Dendritic cell treated with granulocyte-macrophage colony-stimulating factor and Interleukin-4, amounts not matched to agents 40 ng/mL and 50 ng/mL, for 4 days (primary cell): ENCODE data around the gene SMC4.
"Not testable (repeated sequence)": the region's sequence is repeated elsewhere in the genome, so short reads cannot be mapped to it uniquely, and the experiment has no call there.

Source experiments
- H3K27ac Mint-ChIP-seq: one replicate; pipeline ENCODE4 v1.8.0; 2022; ENCODE audit warnings: mild to moderate bottlenecking, mixed read lengths
- H3K27me3 Mint-ChIP-seq: one replicate; pipeline ENCODE4 v1.8.0; 2022; ENCODE audit warnings: mild to moderate bottlenecking, mixed read lengths
- H3K36me3 Mint-ChIP-seq: one replicate; pipeline ENCODE4 v1.8.0; 2022; ENCODE audit warnings: low read depth, mixed read lengths
- H3K4me1 Mint-ChIP-seq: one replicate; pipeline ENCODE4 v1.8.0; 2022; ENCODE audit warnings: low read depth, mixed read lengths
- H3K4me3 Mint-ChIP-seq: one replicate; pipeline ENCODE4 v1.8.0; 2022; ENCODE audit warnings: mild to moderate bottlenecking, moderate library complexity, mixed read lengths
- H3K9me3 Mint-ChIP-seq: one replicate; pipeline ENCODE4 v1.8.0; 2022; ENCODE audit warnings: mixed read lengths
- intact Hi-C: fragments of 100-400 bp; cut with micrococcal nuclease; formaldehyde crosslinking; loops from one replicate; pipeline ENCODE4 v1.15.0; 2022

The SMC4 gene

GRCh38 chr3:160399125-160400029, at the start of gene SMC4, which contains the start of gene IFT80:
Gene SMC4 (plus strand): TSS chr3:160399650. CDS start chr3:160400827, 1,177 bp downstream.
Gene IFT80 (minus strand): TSS chr3:160399225. CDS start chr3:160384600, 14,625 bp downstream.
- no peaks in the 10 kb centered on the region for H3K27me3 Mint-ChIP-seq
- H3K27ac Mint-ChIP-seq = peak within 1 kb of the TSS; percentile 96
- H3K36me3 Mint-ChIP-seq = peaks cover 23% of the 10 kb centered on the region
- no peaks in the 10 kb centered on the region for H3K9me3 Mint-ChIP-seq
- intact Hi-C loops = loop anchor here (5.0 to 10.0 kb wide), 3 partner anchors 48 to 823 kb away; partner anchors contain the start of genes KPNA4, NMD3 and TRIM59
- peak within 1 kb of the TSS; percentile 81 for H3K4me3 Mint-ChIP-seq
- H3K4me1 Mint-ChIP-seq = peaks cover 35% of the 10 kb centered on the region

DNA sequence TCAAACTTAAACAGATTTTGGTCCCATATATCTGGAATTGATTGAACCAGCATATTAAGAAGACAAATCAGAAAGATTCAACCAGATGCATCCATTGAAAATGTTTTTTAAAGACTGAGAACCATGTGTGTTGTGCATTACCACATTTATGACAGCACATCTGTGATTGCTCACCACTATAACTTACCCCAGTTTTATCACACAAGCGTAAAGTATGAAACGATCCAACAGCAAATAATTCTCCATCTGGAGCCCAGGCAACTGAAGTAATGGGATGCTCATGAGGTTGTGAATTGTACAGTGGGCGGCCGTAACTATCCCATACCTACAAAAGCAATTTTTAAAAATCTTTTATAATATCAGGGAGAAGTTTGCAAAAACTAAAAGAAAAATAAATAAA, 43.6 kb upstream of the SMC4 start:
- intact Hi-C loops = no loop called here

GRCh38 chr3:160362896-160363295, 36.6 kb upstream of the SMC4 start:
- H3K27me3 Mint-ChIP-seq, H3K9me3 Mint-ChIP-seq, intact Hi-C loops, H3K4me1 Mint-ChIP-seq, H3K36me3 Mint-ChIP-seq, H3K4me3 Mint-ChIP-seq, H3K27ac Mint-ChIP-seq: not testable (repeated sequence)

More for the DNA sequence above, 43.6 kb upstream of the SMC4 start:
- no peaks in the 10 kb centered on the region for H3K4me1 Mint-ChIP-seq
- H3K9me3 Mint-ChIP-seq = no peaks in the 10 kb centered on the region
- H3K27ac Mint-ChIP-seq = no peak overlapping the region
- H3K4me3 Mint-ChIP-seq = no peak overlapping the region
- no peaks in the 10 kb centered on the region for H3K27me3 Mint-ChIP-seq
- H3K36me3 Mint-ChIP-seq = no peaks in the 10 kb centered on the region

DNA sequence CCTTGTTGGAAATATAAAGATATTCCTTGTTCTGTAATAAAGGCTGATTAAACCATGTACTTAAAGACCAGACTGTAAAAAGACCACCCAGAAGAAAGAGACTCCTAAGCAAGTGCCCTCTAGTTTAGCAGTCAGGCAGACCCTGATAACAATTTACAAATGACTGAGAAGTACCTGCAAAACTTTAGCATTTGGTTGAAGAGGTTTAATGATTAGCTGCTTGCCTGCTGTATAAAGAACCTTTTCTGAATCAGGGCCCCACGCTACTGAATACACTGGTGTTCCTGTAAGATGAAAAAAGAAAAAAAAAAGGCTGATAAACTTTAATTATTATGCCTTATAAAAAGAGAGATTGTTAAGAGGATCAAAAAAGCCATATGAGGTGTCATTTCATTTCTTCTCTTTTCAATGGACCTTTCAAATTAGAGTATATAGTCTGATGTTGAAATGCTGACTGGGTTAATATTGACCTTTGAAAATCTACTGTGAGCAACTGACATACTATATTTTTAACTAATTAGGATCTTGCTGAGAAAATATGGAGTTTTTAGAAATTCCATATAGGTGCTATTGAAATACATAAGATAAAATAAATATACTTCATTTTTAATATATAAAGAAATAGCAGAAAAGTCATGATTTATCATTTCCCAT, 33.5 kb upstream of the SMC4 start:
- H3K36me3 Mint-ChIP-seq = no peaks in the 10 kb centered on the region
- H3K4me1 Mint-ChIP-seq = peaks cover 5% of the 10 kb centered on the region
- H3K27ac Mint-ChIP-seq = no peak overlapping the region
- intact Hi-C loops = no loop called here
- no peak overlapping the region for H3K4me3 Mint-ChIP-seq
- no peaks in the 10 kb centered on the region for H3K9me3 Mint-ChIP-seq
- H3K27me3 Mint-ChIP-seq = no peaks in the 10 kb centered on the region

DNA sequence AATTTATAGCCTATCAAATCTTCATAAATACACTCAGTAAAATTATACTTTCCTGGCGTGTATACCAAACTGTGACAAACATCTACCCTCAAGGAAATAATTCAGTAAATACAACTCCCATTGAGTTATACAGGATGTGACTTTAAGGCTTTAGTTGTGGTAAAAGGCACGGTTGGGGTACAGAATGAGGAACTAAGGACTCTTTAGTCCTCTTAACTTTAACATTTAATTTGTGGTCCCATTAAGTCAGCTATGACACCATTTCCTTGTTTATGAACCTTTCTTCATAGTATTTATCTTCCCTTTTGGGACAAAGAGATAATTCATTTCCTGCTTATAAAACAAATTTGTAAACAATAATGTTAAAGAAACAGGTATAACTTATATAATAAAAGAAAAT, 30.6 kb upstream of the SMC4 start:
- Mint-ChIP-seq H3K4me3 (no peak overlapping the region), H3K9me3 (no peaks in the 10 kb centered on the region), H3K4me1 (no peaks in the 10 kb centered on the region), H3K27ac (no peak overlapping the region), H3K36me3 (peaks cover under 1% of the 10 kb centered on the region), H3K27me3 (no peaks in the 10 kb centered on the region)
- intact Hi-C loops = no loop called here

DNA sequence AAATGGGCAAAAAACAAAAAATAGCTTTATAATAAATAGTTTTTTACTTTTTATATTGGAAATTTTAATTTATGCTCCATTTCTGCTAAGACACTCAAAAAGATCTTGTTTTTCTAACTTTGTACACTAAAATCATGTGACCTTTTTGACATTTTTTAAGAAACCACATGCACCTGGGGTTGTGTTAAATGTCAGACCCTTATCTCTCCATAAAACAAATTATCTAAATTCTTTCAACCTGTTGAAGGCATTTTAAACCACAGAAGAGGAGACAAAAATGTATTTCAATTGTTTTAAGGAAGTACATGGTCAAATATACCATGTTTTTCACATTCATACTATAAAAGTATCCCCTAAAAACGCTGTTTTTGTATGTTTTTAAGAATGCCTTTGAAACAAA, 29.7 kb upstream of the SMC4 start:
- no peak overlapping the region for H3K4me3 Mint-ChIP-seq
- no peaks in the 10 kb centered on the region for H3K4me1 Mint-ChIP-seq
- H3K36me3 Mint-ChIP-seq = peaks cover 8% of the 10 kb centered on the region
- no peak overlapping the region for H3K27ac Mint-ChIP-seq
- intact Hi-C loops = no loop called here
- no peaks in the 10 kb centered on the region for H3K27me3 Mint-ChIP-seq
- no peaks in the 10 kb centered on the region for H3K9me3 Mint-ChIP-seq

DNA sequence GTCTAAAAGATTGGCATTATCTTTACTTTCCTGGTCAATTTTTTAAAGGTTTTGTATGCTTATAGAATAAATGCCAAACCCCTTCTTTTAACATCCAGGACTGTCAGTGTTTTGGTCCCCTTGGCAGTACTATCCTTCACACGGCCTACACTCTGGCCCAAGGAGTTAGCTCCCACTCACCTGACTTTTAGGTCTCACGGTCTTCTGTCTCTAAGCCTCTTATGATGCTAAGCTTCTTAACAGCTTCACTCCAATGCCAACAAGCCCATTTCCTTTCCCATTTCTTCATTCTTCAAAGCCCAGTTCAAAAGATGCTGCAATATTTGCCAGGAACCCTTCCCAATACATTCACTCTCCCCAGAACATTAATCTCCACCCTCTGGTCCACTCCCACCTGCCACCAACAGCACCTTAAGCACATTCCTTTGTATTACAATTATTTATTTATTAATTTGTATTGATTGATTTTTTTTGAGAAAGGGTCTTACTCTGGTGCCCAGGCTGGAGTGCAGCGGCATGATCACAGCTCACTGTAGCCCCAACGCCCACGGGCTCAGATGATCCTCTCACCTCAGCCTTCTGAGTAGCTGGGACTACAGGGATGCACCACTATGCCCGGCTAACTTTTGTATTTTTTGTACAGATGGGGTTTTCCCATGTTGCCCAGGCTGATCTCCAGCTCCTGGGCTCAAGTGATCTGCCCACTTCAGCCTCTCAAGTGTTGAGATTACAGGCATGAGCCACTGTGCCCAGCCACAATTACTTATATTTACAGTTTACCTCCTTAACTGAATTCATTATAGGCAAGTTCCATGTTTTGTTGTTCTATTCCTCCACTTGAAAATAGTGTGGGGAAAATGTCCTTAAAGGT, 28.2 kb upstream of the SMC4 start:
- Mint-ChIP-seq H3K4me3 (no peak overlapping the region), H3K27ac (no peak overlapping the region), H3K4me1 (no peaks in the 10 kb centered on the region), H3K9me3 (no peaks in the 10 kb centered on the region), H3K27me3 (no peaks in the 10 kb centered on the region), H3K36me3 (peaks cover 11% of the 10 kb centered on the region)
- intact Hi-C loops = no loop called here

- intact Hi-C loops = no loop called here
- no peaks in the 10 kb centered on the region for H3K9me3 Mint-ChIP-seq
- H3K4me3 Mint-ChIP-seq = no peak overlapping the region
- H3K27me3 Mint-ChIP-seq = no peaks in the 10 kb centered on the region
- peaks cover 13% of the 10 kb centered on the region for H3K36me3 Mint-ChIP-seq
- no peaks in the 10 kb centered on the region for H3K4me1 Mint-ChIP-seq
- H3K27ac Mint-ChIP-seq = no peak overlapping the region
Observed at GRCh38 chr3:160372780-160373179, 26.7 kb upstream of the SMC4 start.

DNA sequence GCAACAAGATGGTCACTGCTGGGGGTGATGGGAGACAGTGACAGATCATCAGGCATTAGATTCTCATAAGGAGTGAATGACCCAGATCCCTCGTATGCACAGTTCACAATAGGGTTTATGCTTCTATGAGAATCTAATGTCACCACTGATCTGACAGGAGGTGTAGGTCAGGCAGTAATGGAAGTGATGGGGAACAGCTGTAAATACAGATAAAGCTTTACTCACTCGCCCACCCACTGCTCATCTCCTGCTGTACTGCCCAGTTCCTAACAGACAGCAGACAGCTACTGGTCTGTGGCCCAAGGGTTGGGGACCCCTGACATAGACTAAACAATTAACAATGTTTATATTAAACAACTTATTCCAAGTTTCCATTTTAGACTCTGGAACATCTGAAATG, 25.8 kb upstream of the SMC4 start:
- Mint-ChIP-seq H3K9me3 (no peaks in the 10 kb centered on the region), H3K4me1 (no peaks in the 10 kb centered on the region), H3K27me3 (no peaks in the 10 kb centered on the region), H3K4me3 (no peak overlapping the region), H3K27ac (no peak overlapping the region), H3K36me3 (peaks cover 13% of the 10 kb centered on the region)
- intact Hi-C loops = no loop called here

DNA sequence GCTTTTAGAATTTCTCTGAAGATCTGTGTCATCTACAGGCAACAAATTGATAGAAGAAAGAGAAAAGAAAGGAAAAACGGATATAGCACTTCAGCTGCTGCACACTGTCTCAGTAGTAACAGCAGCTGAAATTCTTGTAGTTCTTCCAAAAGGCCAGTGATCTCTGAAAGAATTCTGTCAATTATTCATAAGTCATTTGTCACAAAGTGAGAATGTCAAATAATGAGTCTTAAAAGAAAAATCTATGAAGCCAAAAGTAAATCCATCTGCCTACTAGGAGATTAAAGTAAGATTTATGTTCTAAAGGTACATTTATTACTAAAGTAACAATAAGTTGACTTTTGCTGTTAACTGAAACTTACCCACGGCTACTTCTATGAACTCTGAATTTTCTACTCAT, 25.0 kb upstream of the SMC4 start:
- Mint-ChIP-seq H3K9me3 (no peaks in the 10 kb centered on the region), H3K27me3 (no peaks in the 10 kb centered on the region), H3K27ac (no peak overlapping the region), H3K4me3 (no peak overlapping the region), H3K4me1 (no peaks in the 10 kb centered on the region), H3K36me3 (peaks cover 13% of the 10 kb centered on the region)
- intact Hi-C loops = no loop called here

- Mint-ChIP-seq H3K27me3 (no peaks in the 10 kb centered on the region), H3K9me3 (no peaks in the 10 kb centered on the region)
Observed at GRCh38 chr3:160374925-160375324, 24.5 kb upstream of the SMC4 start.

DNA sequence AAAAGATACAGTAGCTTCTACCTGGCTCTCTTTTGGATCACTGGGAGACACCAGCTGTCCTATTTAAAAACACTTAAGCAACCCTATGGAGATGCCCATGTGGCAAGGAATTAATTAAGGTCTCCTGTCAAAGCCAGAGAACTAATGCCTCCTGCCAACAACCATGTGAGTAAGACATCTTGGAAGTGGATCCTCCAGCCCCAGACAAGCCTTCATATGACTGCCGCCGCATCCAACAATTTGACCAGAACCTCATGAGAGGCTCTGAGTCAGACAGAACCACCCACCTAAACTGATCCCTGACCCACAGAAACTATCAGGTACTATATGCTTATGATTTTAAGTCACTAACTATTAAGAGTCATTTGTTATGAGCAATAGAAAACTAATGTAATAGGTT, 22.8 kb upstream of the SMC4 start:
- Mint-ChIP-seq H3K4me3 (no peak overlapping the region), H3K27me3 (no peaks in the 10 kb centered on the region), H3K36me3 (peaks cover 13% of the 10 kb centered on the region), H3K27ac (no peak overlapping the region), H3K4me1 (no peaks in the 10 kb centered on the region), H3K9me3 (no peaks in the 10 kb centered on the region)
- intact Hi-C loops = no loop called here

More at GRCh38 chr3:160374925-160375324, 24.5 kb upstream of the SMC4 start:
- no peak overlapping the region for H3K27ac Mint-ChIP-seq
- H3K36me3 Mint-ChIP-seq = peaks cover 13% of the 10 kb centered on the region
- no peaks in the 10 kb centered on the region for H3K4me1 Mint-ChIP-seq
- H3K4me3 Mint-ChIP-seq = no peak overlapping the region
- intact Hi-C loops = no loop called here

DNA sequence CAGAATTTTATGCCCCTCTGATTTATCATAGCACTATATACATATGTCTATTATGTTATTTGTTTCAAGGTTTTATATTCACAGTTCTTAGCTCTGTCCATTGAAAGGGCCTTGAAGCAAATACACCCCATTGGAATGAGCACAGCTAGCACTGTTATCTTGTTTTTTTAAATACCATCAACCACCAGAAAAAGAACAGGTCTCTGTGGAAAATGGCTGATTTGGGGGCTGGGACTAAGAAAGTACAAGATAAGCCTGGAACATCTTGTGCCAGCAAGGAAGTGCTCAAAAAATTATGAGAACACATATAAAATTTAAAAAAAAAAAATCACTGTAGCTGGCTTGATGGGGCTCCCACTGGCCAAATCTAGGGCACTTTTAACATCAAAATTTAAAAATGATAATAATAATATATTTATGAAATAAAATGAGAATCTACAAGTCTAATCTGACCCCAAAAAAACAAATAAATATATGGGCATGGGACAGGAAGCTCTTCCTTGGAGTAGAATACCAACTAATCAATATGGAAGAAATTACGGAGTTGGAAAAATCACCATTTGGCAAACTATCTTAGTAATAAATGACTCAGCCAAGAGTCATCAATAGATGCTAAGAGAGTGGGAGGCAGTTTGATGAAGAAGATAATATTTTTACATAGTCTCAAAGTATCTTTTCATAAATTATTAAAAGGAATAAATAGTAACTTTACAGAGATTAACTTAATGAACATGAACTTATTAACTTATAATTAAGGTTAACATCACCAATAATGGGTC, 20.9 kb upstream of the SMC4 start:
- H3K36me3 Mint-ChIP-seq = peaks cover 13% of the 10 kb centered on the region
- H3K27ac Mint-ChIP-seq = no peak overlapping the region
- H3K4me1 Mint-ChIP-seq = no peaks in the 10 kb centered on the region
- intact Hi-C loops = no loop called here
- no peaks in the 10 kb centered on the region for H3K27me3 Mint-ChIP-seq
- no peaks in the 10 kb centered on the region for H3K9me3 Mint-ChIP-seq
- no peak overlapping the region for H3K4me3 Mint-ChIP-seq
